HepG2 (cell line): Measurements from ENCODE around the gene TFRC.

Source experiments
- NCOR1 ChIP-seq: fragments of 200-600 bp; sonication (generic); IDR thresholded peaks from 2 replicates; pipeline ENCODE4 v1.7.0; 2017; ENCODE audit warnings: antibody characterized with exemption, low read length, borderline replicate concordance
- NFE2L2 ChIP-seq: fragments of 150-350 bp; IDR thresholded peaks from 2 replicates; pipeline ENCODE4 v1.6.1; 2014; ENCODE audit warnings: low read length
- RXRA ChIP-seq: sonication (generic); formaldehyde crosslinking; IDR thresholded peaks from 2 replicates; pipeline ENCODE4 v1.5.1; 2020; ENCODE audit warnings: missing genetic modification reagents
- TAF1 ChIP-seq: sonication (generic); formaldehyde crosslinking; IDR thresholded peaks from 2 replicates; pipeline ENCODE4 v1.4.0; 2020; ENCODE audit warnings: missing genetic modification reagents
- ZNF740 ChIP-seq: sonication (generic); formaldehyde crosslinking; IDR thresholded peaks from 2 replicates; pipeline ENCODE4 v1.4.0; 2020; ENCODE audit warnings: missing genetic modification reagents
- TF ChIP-seq, protein P1 (sequence below): sonication (generic); formaldehyde crosslinking; IDR thresholded peaks from 2 replicates; pipeline ENCODE4 v1.5.0; 2020; ENCODE audit warnings: mild to moderate bottlenecking, missing genetic modification reagents, moderate library complexity

- TF ChIP-seq NCOR1 = no peak
- no peak for TF ChIP-seq RXRA (CRISPR knock-in tag)
- TF ChIP-seq, protein P1, sequence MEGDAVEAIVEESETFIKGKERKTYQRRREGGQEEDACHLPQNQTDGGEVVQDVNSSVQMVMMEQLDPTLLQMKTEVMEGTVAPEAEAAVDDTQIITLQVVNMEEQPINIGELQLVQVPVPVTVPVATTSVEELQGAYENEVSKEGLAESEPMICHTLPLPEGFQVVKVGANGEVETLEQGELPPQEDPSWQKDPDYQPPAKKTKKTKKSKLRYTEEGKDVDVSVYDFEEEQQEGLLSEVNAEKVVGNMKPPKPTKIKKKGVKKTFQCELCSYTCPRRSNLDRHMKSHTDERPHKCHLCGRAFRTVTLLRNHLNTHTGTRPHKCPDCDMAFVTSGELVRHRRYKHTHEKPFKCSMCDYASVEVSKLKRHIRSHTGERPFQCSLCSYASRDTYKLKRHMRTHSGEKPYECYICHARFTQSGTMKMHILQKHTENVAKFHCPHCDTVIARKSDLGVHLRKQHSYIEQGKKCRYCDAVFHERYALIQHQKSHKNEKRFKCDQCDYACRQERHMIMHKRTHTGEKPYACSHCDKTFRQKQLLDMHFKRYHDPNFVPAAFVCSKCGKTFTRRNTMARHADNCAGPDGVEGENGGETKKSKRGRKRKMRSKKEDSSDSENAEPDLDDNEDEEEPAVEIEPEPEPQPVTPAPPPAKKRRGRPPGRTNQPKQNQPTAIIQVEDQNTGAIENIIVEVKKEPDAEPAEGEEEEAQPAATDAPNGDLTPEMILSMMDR = no peak
- no peak for TF ChIP-seq ZNF740 (CRISPR knock-in tag)
- TF ChIP-seq TAF1 (CRISPR knock-in tag) = no peak
- TF ChIP-seq NFE2L2 = no peak
Measured at GRCh38 chr3:196063049-196063448, 18.8 kb downstream of the TFRC start.
